Stimulated activated CD4-positive, alpha-beta T cell treated with anti-CD3 and anti-CD28 coated beads, Interleukin-12 subunit alpha, Interleukin-12 subunit beta, amount 100 ng/mL, for 4 hours (primary cell): Measurements from ENCODE around the gene KREMEN1.
"Not testable (repeated sequence)": the region's sequence is repeated elsewhere in the genome, so short reads cannot be mapped to it uniquely, and the experiment has no call there.

Experiments
- DNase-seq: peaks from one replicate; pipeline ENCODE4 v3.0.0-alpha.2; 2020

KREMEN1 gene

DNA sequence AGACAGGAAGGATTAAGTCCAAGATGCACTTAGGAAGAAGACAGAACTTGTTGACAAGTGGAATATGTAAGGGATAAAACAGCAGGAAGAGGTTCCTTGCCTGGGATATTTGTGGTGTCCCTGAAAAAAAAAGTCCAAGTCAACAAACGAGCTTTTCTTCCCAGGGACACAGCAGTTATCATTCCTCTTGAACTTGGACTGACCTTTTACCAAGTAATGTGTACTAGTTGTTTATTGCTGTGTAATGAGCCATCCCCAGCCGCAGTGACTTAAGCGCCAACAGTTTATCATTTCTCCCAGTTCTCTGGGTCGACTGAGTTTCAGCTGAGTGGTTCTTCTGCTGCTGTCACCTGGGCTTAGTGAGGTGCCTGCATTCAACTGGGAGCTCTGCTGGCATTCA lies 37.0 kb downstream of the KREMEN1 start:
- DNase-seq = no peak

DNA sequence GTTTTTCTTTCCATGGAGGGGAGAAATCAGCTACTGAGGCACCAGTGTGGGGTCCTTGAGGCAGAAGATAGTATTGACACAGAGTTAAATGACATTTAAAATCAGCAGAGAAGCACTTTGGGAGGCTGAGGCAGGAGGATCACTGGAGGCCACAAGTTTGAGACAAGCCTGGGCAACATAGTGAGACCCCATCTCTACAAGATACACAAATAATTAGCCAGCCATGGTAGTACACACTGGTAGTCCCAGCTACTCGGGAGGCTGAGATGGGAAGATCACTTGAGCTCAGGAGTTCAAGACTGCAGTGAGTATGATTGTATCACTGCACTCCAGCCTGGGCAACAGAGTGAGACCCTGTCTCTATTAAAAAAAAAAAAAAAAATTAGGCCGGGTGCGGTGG lies 38.1 kb downstream of the KREMEN1 start:
- no peak for DNase-seq

DNA sequence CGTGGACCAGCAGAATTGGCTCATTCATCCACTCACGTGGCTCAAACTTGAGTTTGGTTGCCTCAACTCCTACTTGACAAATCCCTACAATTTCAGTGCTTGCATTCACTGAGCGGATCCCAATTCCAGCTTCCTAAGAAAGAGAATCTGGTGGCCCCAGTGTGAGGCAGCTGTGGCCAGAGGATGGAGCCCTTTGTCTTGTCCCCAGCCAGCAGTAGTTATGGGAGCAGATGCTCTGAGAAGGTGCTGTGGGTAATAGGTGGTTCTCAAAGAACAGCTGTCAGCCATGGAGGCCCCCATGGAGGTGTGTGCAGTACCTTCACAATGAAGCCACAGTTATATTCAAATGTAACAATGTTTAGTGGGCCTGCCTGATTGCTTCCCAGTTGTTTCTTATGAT lies 39.3 kb downstream of the KREMEN1 start:
- DNase-seq = no peak

- DNase-seq = no peak
Measured at GRCh38 chr22:29112681-29113080, 39.8 kb downstream of the KREMEN1 start.

DNA sequence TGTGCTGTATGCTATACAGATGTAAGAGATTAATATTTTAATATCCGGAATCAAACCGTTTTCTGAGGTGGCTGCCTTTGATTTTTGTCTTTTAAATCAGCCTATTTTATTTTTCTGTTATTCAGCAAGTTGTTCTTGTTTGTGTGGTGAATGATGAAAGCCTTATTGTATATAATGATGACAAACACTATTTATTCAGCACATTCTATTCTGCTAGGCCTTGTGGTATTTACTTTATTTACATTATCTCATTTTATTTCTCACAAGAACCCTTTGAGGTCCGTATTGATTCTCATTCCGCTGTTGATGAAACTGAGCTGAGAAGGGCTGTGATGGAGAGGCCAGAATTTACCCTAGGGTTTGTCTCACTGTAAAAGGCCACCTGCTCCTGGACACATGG lies 40.5 kb downstream of the KREMEN1 start:
- no peak for DNase-seq

- no peak for DNase-seq
Measured at GRCh38 chr22:29114392-29114791, 41.6 kb downstream of the KREMEN1 start.

DNA sequence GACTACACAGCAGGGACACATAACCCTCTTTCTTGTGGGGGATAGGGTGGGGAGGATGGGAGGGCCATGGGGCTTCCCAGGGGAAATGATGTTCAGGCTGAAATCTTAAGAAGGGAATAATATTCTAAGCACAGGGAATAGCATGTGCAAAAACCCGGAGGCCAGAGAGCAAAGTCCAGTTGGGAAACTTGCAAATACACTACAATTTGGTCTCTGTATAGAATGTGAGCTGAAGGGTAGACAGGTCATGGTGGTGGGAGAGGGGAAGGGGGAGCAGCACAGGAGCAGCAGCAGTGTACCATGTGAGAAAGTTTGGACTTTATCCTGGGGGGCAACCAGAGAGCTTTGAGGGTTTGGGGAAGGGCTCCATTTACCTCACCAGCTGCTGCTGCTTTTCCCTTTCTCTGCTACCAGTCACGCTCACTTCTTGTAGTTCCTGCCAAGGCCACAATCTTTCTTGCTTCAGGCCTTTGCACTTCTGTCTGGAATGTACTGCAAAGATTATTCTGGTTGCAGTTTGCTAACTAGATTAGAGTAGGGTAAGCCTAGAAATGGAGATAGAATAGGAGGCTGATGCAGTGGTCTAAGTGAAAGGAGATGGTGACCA lies 43.0 kb downstream of the KREMEN1 start:
- DNase-seq = no peak

DNA sequence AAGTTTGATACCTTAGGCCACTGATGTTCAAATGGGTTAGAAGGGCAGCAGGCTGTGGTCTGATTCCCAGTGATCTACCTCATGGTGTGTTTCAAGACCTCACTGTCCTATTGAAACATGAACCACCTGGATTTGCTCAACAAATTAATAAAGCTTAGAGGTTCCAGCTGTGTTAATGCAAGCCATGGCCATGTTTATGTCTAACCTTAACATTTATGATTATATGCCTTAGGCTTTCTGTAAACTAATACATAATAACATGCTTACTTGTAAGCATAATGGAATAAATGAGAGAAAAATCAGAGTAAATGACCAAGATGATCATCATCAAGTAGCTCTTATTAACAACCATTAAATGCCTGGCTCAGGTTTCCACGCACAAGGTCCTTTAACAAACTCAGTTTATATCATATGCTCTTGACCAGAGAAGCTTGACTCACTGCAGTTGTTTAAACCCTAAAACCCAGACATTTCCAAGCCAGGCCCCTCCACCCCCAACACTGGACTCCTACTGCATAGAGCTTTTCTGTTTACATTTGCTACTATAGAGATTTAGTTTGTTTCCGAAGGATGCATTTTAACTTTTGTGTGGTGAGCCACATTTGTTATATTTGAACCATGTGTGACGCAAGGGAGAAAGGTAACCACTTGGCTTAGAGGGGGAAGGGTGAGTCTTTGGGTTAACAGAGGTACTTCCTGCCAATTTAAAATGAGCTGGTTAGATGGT lies 43.7 kb downstream of the KREMEN1 start:
- DNase-seq = no peak

- DNase-seq = no peak
Measured at GRCh38 chr22:29117799-29118477, 45.1 kb downstream of the KREMEN1 start.

DNA sequence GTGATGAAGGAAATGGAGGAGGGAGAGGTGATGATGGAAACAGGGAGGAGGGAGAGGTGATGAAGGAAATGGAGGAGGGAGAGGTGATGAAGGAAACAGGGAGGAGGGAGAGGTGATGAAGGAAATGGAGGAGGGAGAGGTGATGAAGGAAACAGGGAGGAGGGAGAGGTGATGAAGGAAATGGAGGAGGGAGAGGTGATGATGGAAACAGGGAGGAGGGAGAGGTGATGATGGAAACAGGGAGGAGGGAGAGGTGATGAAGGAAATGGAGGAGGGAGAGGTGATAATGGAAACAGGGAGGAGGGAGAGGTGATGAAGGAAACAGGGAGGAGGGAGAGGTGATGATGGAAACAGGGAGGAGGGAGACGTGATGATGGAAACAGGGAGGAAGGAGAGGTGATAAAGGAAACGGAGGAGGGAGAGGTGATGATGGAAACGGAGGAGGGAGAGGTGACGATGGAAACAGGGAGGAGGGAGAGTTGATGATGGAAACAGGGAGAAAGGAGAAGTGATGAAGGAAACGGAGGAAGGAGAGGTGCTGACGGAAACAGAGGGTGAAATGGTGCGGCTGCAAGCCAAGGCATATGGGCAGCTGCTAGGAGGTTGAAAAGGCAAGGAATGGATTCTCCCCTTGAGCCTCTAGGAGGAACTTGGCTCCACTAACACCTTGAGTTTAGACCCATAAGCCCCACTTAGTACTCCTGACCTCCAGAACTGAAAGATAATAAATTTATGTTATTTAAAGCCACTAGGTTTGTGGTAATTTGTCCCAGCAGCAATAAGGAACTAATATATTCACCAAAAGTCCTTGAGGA lies 47.5 kb downstream of the KREMEN1 start:
- not testable (repeated sequence) for DNase-seq

DNA sequence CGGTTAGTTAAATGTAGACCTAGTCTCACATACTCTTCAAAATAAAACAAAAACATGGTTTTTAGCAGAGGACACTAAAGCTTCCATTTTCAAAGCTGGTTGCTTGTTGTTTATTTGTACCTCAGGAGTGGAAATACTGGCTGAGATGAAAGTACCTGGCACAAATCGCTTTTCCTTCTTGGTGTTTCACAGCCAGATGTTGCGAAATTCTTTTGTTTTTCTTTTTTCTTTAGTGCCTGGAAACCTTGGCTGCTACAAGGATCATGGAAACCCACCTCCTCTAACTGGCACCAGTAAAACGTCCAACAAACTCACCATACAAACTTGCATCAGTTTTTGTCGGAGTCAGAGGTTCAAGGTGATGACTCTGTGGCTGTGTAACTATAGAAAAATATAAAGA lies 48.3 kb downstream of the KREMEN1 start:
- no peak for DNase-seq

GRCh38 chr22:29122041-29122440 lies 49.2 kb downstream of the KREMEN1 start:
- no peak for DNase-seq

DNA sequence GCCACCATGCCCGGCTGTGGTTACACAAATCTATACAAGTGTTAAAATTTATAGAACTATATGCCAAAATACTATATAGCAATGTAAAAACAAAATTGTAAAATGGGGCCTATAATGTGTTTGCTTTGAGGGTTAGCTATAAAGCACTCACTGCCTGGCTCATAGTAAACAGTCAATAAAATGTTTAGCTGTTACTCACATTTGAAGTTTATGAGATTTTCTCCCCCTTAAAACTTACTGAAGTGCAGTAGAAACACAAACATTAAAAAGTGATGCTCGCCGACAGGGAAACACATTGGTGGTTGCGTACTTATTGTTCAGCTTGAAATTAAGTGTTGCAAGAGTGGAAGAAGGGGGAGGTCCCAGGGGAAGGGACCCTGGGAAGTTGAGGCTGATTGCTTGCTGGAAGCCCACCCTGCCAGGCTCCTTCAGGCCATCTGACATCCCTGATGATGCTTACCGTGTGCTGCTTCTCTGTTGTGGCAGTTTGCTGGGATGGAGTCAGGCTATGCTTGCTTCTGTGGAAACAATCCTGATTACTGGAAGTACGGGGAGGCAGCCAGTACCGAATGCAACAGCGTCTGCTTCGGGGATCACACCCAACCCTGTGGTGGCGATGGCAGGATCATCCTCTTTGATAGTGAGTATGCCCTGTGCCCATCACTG lies 52.1 kb downstream of the KREMEN1 start:
- no peak for DNase-seq

DNA sequence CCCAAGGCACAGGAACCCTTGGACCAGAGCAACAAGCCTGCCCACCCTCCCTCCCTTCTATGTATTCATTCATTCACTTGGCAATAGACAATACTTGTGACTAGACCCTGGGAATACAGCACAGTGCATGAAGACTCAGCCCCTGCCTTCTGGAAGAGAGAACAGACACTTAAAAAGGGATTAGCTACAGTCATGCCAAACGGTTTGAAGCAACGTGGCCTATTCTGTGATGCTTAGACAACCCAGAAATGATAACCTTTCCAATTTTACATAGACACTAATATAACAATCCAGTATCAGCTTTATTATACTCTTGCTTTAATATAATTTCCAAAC lies 52.6 kb downstream of the KREMEN1 start:
- DNase-seq = no peak

GRCh38 chr22:29125844-29126243 lies 53.0 kb downstream of the KREMEN1 start:
- DNase-seq = no peak

DNA sequence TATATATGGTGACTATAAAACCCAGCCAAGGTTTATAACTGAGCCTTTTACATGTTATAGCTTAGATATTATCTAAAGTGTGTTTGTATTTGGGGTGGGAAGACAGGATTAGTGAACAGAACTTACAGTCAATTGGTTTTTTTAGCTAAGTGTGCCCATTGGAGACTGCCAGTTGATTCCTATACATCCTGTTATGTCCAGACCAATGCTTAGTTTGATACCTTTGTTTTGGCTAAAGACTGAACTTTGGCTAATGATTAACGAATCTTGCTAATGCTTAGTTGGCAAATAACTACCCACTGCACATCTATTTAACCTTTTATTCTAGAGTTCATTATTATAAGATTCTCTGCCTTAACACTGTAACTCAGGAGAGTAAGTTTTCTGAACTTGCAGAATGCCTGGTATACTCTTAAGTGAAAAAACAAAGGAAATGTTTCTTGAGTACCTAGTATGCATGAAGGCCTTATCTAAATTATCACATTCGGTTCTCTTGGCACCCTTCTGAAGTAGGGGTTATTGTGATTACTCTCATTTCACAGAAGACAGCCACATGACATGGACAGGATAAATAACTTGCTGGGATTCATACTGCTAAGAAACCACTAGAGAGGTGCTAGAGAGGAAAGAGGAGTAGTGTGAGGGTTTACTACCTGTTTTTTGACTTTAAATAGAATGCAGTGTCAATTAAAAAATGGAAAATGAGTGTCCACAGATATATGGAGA lies 54.0 kb downstream of the KREMEN1 start:
- DNase-seq = no peak

- no peak for DNase-seq
Measured at GRCh38 chr22:29128891-29129807, 56.3 kb downstream of the KREMEN1 start.

DNA sequence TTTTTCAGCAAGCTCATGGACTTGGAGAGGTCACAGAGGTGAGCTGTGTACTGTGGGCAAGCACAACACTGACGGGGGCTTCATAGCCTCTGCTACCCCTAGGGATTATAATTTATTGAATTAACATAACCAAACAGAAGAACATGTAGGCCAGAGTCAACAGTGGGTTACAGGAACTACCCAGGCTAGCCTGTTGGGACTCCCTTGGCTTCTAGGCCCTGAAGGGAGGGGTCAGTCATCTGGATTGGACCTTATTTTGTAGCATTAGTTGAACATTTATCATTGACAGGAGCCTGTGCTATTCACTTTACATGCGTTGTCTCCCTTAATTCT lies 56.9 kb downstream of the KREMEN1 start:
- no peak for DNase-seq

DNA sequence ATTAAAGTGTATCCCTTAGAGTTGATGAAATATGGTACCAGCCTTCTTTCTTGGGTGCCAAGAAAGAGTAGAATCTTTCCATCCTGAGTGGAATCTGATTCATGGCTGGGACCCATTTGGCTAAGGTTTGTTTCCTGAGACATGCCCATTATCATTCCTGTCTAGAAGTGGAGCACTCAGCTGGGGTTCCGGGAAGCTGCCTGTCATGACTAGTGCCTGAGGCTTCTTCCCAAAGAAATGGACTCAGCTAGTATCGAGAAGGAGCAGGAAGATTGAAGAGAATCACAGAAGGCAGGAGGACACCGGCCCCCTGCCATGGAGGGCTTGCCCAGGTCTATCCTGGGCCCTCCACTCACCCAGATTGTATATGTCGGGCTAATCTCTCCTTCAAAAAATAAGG lies 57.6 kb downstream of the KREMEN1 start:
- DNase-seq = no peak

DNA sequence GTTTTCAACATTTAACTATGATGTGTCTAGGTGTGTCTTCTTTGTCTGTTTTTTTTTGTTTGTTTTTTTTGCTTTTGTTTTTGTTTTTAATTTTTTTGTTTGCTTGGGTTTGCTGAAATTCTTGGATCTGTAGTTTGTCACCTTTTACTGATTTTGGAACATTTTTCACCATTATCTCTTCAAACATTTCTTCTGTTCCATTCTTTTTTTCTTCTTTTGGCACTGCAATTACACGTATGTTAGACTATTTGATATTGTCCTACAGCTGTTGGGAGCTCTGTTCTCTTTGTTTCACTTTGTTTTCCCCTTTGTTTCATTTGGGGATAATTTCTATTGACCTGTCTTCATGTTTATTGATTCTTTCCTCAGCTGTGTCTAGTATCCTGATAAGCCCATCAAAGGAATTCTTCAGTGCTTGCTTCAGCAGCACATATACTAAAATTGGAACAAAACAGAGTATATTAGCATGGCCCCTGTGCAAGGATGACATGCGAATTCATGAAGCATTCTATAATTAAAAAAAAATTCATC lies 60.8 kb downstream of the KREMEN1 start:
- DNase-seq = no peak

GRCh38 chr22:29134448-29134847 lies 61.6 kb downstream of the KREMEN1 start:
- DNase-seq = no peak
